DMS53 treated with DMSO at 0.1 percent for 48 hours (cell line): ENCODE results near the gene LGR6.
"Not testable (repeated sequence)": the region's sequence is repeated elsewhere in the genome, so short reads cannot be mapped to it uniquely, and the experiment has no call there.

Experiments
- DNase-seq: peaks from one replicate; lab custom pipeline; 2025; ENCODE audit not compliant: unreplicated experiment; lab: John Stamatoyannopoulos, UW

LGR6 gene

GRCh38 chr1:202176949-202177927, 16.4 kb upstream of the LGR6 start:
- no peak for DNase-seq

GRCh38 chr1:202179828-202180750, 13.5 kb upstream of the LGR6 start:
- DNase-seq, result no peak

DNA sequence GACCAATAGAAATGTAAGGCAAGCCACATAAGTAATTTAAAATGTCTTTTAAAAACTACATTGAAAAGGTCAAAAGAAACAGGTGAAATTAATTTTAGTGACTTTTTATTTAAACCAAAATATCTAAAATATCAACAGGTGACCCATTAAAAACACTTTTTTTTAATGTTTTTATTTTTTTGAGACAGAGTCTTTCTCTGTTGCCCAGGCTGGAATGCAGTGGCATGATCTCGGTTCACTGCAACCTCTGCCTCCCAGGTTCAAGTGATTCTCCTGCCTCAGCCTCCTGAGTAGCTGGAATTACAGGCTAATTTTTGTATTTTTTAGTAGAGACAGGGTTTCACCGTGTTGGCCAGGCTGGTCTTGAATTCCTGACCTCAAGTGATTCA, 12.9 kb upstream of the LGR6 start:
- not testable (repeated sequence) for DNase-seq

- no peak for DNase-seq
These were observed 12.0 kb upstream of the LGR6 start for GRCh38 chr1:202181586-202181985.

DNA sequence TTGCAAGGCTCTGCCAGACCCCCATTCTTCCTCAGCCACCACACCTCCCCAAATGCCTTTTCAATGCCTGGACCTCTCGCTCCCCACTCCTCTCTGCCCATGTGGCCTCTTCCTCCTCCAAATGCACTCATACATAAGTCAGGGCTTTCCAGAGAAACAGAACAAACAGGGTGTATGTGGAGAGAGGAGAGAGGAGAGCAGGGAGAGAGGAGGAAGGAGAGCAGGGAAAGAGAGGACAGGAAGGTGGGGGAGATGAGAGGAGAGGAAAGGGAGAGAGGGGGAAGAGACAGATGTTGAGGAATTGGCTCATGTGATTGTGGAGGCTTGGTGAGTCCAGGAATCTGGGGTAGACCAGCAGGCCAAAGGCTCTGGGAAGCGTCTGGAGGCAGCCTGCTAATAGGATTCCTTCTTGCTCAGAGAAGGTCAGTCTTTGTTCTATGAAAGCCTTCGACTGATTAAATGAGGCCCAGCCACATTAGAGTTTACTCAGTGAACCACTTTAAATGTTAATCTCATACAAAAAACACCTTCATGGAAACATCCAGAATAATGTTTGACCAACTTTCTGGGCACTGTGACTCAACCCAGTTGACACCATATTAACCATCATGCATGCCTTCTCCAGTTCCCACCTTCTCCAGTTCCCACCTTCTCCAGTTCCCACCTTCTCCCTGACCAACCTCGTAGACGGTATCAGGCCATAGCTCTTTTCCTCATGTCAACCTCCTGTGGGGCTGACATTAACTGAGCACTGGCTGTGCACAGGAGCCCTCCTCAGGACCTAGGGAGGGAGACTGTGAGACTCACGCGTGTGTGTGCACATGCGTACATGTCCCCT, 11.3 kb upstream of the LGR6 start:
- no peak for DNase-seq

DNA sequence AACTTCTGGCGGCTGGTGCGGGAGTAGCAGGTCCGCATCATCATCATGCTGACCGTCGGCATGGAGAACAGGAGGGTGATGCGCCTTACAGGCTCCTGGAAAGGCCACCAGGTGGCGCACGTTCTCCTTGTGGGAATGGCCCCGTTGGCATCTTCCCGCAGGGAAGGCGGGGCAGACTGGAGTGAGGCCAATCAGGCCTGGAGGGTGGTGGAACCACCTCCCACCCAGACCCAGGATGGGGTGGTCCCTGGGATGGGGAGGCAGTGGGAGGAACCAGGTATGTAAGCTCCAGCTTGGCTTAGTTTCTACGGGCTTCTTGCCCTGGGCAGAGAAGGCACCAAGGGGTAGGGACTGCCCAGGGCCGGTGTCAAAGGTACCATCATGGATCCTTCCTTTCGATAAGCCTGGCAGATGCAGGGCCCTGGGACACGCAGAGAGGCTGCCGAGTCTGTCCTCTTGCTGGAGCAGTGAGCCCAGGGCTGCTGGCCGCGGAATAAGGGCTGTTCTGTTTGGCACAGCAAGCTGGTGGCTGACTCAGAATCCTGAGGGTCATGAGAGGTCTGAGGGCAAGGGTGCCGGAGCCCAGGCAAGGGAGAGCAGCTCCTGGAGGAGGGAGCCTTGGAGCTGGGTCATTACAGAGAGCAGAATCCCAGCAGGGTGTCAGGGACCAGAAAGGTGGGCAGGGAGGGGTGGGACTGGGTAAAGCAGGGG, 8.7 kb upstream of the LGR6 start:
- peak; percentile 91 for DNase-seq

DNA sequence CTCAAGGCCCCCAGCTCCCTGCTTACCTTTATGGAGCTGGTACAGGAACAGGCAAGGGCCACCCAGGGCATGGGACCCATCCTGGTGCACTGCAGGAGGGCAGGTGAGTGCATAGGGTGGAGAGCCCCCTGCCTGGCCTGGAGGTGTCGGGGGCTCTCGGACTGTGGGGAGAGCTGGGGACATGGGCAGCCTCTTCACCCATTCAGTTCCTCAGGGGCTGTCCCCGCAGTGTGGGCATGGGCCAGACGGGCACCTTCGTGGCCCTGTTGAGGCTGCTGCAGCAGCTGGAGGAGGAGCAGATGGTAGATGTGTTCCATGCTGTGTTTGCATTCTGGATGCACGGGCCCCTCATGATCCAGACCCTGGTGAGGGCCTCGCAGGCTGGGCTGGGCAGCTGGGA, 7.3 kb upstream of the LGR6 start:
- no peak for DNase-seq

GRCh38 chr1:202187041-202187671, 6.4 kb upstream of the LGR6 start:
- DNase-seq, result no peak

DNA sequence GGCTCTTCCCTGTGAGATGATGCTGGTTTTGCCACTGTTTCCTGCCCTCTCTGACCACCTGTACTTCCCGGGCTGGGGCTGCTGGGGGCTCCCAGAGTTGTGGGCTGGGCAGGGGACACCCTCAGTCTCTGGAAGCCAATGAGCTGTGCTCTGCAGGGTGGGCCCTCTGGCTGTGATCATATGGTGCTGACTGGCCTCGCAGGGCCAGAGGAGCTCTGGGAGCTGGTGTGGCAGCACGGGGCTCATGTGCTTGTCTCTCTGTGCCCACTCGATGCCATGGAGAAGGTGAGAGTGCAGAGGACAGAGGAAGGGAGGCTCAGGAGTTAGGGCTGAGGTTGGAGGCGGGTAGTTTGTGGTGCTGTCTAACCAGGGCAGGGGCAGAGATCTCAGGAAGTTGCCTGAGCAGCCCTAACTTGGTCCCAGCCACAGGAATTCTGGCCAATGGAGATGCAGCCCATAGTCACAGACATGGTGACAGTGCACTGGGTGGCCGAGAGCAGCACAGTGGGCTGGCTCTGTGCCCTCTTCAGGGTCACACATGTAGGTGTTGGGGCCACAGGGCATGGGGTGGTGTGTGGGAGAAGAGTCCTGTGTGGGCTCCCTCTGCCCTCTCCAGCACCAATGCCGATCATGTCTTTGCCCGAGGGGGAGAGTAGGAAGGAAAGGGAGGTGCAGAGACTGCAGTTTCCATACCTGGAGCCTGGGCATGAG, 5.7 kb upstream of the LGR6 start:
- no peak for DNase-seq

GRCh38 chr1:202189001-202189790, 4.4 kb upstream of the LGR6 start:
- peak; percentile 32 for DNase-seq

DNA sequence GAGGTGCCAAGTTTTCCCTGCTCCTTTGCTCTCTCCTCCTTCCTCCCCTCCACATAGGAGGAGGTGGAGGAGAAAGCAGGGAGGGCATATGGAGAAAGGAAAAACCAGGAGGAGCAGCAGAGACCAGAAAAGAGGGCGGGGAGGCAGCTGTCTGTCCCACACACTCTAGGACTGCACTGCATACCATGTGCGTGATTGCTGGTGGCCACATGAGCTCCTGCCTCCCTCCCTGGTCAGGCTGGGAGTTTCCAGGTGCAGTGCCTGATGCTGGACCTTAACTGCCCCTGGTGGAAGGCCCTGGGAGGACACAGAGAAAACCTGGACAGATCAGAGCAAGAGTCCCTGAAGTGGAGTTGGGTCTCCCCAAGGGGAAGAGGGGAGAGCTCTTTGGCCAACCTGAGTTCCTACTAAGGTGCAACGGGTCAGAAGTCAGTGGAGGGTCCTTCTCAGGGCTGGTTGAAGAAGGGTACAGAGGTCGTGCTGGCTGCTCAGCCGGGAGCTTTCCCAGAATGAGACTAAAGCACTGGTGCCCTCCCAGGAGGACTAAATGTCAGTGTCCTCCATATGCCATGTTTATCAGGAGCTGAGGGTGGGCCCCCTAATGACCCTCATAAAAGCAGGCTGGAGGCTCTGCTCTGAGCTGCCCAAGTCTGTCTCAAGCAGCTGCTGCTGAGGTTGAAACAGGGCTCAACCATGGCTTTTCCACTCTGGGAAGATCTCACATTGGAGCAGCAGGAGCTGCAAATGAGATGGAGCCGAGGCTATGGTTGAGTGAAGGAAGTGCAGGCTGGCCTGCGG, 3.5 kb upstream of the LGR6 start:
- DNase-seq, result no peak

DNA sequence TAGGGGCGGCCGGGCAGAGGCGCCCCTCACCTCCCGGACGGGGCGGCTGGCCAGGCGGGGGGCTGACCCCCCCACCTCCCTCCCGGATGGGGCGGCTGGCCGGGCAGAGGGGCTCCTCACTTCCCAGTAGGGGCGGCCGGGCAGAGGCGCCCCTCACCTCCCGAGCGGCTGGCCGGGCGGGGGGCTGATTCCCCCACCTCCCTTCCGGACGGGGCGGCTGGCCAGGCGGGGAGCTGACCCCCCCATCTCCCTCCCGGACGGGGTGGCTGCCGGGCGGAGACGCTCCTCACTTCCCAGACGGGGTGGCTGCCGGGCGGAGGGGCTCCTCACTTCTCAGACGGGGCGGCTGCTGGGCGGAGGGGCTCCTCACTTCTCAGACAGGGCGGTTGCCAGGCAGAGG, 2.2 kb upstream of the LGR6 start:
- DNase-seq, result not testable (repeated sequence)

DNA sequence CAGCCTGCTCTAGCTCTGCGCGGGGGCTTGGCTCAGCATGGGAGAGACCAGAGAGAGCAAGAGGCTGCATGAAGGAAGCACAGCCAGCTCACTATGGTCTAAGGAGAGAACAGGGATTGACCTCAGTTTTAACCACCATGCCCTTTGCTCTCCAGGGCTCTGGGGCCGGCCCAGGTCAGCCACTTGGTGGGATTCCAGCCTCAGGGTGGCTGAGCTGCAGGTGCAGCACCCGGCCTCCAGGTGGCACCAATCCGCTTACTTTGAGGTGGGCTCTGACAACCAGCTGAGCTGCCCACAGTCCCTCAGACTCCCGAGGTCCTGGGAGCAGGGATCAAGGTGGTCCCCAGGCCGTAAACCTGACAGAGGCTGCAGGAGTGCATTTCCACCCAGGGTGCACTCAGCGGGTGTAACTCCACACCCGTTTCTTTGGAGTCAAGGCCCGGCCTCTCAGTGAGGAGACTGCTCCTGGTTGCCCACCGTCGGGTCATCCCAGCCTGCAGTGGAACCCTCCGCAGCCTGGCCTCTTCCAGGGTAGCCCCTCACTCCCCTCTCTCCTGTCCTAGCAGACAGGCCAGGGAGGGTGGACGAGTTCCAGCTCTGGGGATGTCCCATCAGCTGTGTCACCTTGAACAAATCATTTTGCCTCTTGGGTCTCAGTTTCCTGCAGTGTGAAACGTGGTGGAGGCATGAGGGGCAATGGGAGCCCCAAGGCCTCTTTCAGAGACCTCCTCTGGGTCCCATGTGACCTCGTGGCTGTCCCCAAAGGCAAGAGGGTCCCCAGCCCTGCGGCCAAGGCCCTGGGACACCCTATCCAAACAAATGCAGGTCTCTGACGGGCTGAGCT, 607 bp upstream of the LGR6 start:
- DNase-seq, result peak; percentile 27

GRCh38 chr1:202194328-202194648, 689 bp downstream of the LGR6 start:
- no peak for DNase-seq

GRCh38 chr1:202197653-202198365, 4.2 kb downstream of the LGR6 start:
- no peak for DNase-seq

GRCh38 chr1:202198366-202198724, 4.7 kb downstream of the LGR6 start:
- DNase-seq, result no peak
